Measurements from ENCODE around the gene ERGIC3.

- no peak for TF ChIP-seq GATA3 (IDR thresholded peaks at IDR 0.05; ENCODE audit: low read depth, low read length)
- TF ChIP-seq GATA2 (IDR thresholded peaks at IDR 0.05; ENCODE audit: low read depth, low read length), result no peak
Measured at GRCh38 chr20:35544436-35544835, 2.6 kb downstream of the ERGIC3 start.

Measured in SH-SY5Y (cell line).